Fibroblast of lung (primary cell): ENCODE data around the gene GOLGA7B.

Experiments used
- EZH2 ChIP-seq: IDR thresholded peaks from 2 replicates; pipeline ENCODE4 v1.5.1; 2012; ENCODE audit warnings: low read length, control low read depth, mild to moderate bottlenecking; ENCODE audit errors: missing control alignments
- TF ChIP-seq, protein P1 (sequence below), 2 donors: IDR thresholded peaks in 1 of 2; conservative IDR thresholded peaks in 1 of 2; 1 replicate in 1 of 2; 2 replicates in 1 of 2; pipeline ENCODE4 v1.5.1; 2011 to 2012; ENCODE audit warnings: low read length in 2 of 2, control low read depth in 1 of 2, inconsistent platforms in 1 of 2, low read depth in 1 of 2, mild to moderate bottlenecking in 1 of 2

DNA sequence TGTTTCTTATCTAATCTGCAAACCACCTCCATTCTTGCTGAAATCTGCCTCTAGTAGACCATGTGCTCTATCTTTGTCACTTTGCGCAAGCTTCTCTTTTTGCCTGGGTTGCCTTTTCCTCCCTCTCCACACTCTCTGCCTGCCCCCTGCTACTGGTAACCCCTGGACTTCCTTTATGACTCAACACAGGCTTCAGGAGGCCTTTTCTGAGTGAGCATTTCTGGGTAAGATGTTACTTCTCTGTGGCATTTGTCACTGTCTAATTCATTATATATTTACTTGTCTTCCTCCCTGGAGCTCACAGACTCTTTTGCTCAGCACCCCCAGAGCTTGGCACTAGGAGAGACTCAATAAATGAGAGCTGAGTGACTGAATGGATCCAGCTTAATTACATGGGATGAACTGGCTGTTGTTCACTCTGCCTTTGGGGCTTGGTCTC lies 8.4 kb downstream of the GOLGA7B start:
- TF ChIP-seq, protein P1, sequence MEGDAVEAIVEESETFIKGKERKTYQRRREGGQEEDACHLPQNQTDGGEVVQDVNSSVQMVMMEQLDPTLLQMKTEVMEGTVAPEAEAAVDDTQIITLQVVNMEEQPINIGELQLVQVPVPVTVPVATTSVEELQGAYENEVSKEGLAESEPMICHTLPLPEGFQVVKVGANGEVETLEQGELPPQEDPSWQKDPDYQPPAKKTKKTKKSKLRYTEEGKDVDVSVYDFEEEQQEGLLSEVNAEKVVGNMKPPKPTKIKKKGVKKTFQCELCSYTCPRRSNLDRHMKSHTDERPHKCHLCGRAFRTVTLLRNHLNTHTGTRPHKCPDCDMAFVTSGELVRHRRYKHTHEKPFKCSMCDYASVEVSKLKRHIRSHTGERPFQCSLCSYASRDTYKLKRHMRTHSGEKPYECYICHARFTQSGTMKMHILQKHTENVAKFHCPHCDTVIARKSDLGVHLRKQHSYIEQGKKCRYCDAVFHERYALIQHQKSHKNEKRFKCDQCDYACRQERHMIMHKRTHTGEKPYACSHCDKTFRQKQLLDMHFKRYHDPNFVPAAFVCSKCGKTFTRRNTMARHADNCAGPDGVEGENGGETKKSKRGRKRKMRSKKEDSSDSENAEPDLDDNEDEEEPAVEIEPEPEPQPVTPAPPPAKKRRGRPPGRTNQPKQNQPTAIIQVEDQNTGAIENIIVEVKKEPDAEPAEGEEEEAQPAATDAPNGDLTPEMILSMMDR (conservative IDR thresholded peaks at IDR 0.05 in 1 of 2, IDR thresholded peaks at IDR 0.05 in 1 of 2; ENCODE audit: low read depth in 1 of 2, low read length in 2 of 2), result no peak
- no peak for TF ChIP-seq EZH2
